Upper lobe of left lung (tissue), 6 donors: ENCODE results near the gene GGTLC1. TPM values are rescaled to one million over a fixed set of nuclear protein-coding genes. Genes with fewer than 3 reads are reported as not detected.

ENCODE experiments used
- small RNA-seq, 4 donors: library from RNA; depleted of rRNA; stranded (forward); fragments of <200 nt; gene quantifications; one replicate each; pipeline ENCODE3, GENCODE V24; 2016
- total RNA-seq, 6 donors: library from RNA; depleted of rRNA in 4 of 6; stranded (reverse); fragments of >200 nt in 4 of 6; gene quantifications; one replicate each; pipeline versions ENCODE4 v1.1.0 to v1.2.1, GENCODE V29; 2016 to 2021
- donor health status: DM: no; HTN: no; CAD: no; lungs with moderate emphysema.
- donor health status: DM: no; HTN: yes; CAD: no; lungs with severe emphysema.

GGTLC1 gene
- total RNA-seq, 6 donors from 2014 or later = 23.0 to 94.7 (median 75.7) TPM

Small RNA genes within 50 kb of the gene (small RNA-seq; reads per million reads assigned to genes)
- 0 to 0.11 (median 0) reads per million in 4 donors for gene AL133466.1

Other genes with a start within 250 kb of the GGTLC1 start
- gene CST1, start 237.8 kb downstream of the GGTLC1 start, total RNA-seq = not detected
- gene CST2, start 162.1 kb downstream of the GGTLC1 start, total RNA-seq = under 1 TPM in 3 of 6 donors, not detected in 3; 0.29 to 0.98 (median 0.47) TPM
- gene CST5, start 109.0 kb downstream of the GGTLC1 start, total RNA-seq = 1 to 10 TPM in 2 of 6 donors, under 1 TPM in 1, not detected in 3; 0.81 to 1.7 (median 1.1) TPM